NCI-H82 treated with DMSO at 0.1 percent for 48 hours (cell line): ENCODE data around the gene KLHDC4.
"Not testable (repeated sequence)": the region's sequence is repeated elsewhere in the genome, so short reads cannot be mapped to it uniquely, and the experiment has no call there.

Experiments
- DNase-seq: peaks from one replicate; lab custom pipeline; 2025; ENCODE audit not compliant: unreplicated experiment; lab: John Stamatoyannopoulos, UW

KLHDC4 gene

DNA sequence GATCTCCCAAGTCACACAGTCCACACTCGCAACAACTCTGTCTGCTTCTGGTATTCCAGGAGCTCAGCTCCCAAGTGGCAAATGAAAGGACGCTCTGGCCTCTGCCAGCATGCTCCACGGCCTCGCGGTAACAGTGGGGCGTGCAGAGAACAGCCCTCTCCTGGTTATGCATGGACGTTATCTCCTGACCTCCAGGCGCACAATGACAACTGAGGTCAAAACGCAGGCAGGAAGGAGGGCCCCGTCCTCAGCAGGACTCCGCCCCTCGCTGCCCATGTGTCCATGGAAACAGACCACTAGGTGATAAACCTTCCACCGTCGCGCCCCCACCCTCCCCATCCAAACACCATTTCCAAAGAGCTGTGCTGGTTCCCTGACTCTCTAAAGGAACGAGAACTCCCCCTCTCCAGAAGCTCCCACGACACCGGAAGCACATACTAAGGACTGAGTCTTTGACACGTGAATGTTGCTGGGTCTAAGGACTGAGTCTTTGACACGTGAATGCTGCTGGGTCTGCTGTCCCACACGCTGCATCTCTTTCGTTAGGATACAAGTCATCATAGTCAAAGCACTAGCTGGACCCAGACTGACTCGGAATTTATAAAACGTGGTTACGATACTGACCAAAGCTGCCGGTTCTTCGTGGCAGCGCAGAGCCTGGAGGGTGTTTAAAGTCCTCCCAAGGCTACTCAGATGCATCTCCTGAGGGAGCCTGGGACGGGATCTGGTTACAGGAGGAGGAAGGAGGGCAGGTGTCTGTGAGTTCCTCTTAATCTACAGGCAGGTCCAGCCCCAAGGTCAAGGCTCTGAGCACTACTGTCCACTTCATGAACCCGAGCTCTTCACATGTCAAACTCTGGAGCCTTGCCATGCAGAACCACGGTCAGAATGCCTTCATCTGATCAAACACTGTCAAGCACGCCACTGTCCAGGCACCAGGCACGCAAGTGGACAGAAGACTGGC, 43.9 kb downstream of the KLHDC4 start:
- DNase-seq = no peak

DNA sequence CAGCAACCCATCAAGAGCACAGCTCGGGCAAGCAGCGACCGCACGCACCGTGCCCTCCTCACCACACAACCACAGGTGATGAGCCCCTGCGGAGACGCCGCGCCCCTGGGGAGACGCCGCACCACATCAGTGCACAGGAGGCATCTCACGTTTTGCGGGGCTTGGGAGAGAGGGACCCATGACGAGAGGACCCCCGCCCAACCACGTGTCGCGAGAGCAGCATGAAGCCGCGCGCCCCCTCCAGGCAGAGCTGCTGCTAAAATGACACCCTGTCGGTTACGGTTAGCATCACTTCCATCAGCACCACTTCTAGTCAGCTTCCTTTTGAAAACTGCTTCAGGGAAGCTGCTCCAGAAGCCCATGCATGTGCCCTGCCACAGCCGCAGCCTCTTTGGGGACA, 45.3 kb downstream of the KLHDC4 start:
- DNase-seq = no peak

DNA sequence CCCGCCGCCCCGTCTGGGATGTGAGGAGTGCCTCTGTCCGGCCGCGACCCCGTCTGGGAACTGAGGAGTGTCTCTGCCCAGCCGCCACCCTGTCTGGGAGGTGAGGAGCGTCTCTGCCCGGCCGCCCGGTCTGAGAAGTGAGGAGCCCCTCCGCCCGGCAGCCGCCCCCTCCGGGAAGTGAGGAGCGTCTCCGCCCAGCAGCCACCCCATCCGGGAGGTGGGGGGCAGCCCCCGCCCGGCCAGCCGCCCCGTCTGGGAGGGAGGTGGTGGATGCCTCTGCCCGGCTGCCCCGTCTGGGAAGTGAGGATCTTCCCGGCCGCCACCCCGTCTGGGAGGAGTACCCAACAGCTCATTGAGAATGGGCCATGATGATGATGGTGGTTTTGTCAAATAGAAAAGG, 47.0 kb downstream of the KLHDC4 start:
- not testable (repeated sequence) for DNase-seq

GRCh38 chr16:87715658-87716057, 50.1 kb downstream of the KLHDC4 start:
- DNase-seq = no peak

GRCh38 chr16:87715231-87715630, 50.6 kb downstream of the KLHDC4 start:
- DNase-seq = no peak

DNA sequence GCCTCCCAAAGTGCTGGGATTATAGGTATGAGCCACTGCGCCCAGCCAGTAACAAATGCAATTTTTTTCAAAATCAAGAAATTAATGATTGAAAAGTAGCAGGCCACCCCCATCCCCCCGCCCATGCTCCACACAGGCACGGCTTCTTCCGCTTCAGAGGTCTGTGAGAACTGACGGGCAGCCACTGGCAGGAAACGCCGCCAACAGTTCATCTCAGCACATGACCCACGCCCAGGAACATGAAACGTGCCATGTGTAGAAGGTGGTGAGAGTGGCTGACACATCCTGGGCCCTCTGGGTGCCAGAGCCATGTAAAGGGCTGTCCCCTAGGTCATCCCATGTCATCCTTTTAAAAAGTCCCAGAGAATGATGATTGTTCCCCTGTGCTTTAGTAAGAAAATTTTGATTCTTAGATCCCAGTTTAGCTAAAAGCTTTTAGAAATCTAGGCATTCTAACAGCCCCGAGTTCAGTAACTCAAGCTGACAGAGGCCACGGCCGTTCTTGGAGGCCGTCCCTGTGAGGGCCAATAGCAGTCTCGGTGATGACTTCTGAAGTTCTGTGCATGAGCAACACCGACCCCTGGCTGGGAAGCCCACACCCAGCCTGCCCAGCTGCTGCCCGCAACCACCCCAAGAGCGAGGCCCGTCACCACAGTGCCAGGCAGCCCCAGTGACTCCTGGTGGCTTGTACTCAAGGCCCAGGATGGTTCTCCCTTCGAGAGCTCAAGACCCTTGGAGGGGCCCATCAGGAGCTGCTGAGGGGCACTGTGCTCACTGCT, 52.1 kb downstream of the KLHDC4 start:
- DNase-seq = no peak

- no peak for DNase-seq
Measured at GRCh38 chr16:87712184-87712762, 53.5 kb downstream of the KLHDC4 start.

GRCh38 chr16:87710887-87711286, 54.9 kb downstream of the KLHDC4 start:
- no peak for DNase-seq

- no peak for DNase-seq
Measured at GRCh38 chr16:87709677-87710076, 56.1 kb downstream of the KLHDC4 start.

DNA sequence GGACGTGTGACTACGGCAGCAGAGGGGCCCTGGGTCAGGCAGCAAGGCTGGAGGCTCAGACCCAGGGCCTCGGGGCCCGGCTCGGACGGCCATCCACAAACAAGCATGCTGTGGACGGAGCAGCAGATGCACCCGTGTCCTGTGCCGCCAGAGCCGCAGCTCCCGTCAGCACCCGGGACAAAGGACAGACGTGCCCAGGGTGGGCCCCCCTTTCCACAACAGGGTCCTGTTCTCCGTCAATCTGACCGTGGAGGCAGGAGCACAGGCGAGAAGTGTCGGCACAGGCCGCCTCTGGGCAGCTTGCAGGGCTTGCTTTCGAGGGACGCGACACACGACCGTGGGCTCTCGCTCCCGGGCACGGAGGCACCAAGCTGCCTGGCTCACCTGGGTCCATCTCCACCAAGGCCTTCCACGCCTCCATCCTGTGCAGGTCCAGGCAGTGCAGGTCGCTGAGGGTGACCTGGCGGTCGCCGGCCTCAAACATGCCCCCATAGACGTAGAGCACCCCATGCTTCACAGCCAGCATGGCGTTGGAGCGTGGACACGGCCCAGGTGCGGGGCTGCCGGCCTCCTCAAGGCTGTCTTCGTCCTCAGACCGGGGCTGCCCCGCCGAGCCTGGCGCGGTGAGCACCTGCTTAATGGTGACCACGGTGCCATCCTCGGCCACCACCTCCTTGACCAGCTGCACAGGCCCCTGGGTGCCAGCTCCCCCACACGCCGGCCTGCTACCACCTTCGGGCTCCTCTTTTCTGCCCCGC, 56.7 kb downstream of the KLHDC4 start:
- DNase-seq = no peak

- no peak for DNase-seq
Measured at GRCh38 chr16:87707714-87708580, 57.8 kb downstream of the KLHDC4 start.

DNA sequence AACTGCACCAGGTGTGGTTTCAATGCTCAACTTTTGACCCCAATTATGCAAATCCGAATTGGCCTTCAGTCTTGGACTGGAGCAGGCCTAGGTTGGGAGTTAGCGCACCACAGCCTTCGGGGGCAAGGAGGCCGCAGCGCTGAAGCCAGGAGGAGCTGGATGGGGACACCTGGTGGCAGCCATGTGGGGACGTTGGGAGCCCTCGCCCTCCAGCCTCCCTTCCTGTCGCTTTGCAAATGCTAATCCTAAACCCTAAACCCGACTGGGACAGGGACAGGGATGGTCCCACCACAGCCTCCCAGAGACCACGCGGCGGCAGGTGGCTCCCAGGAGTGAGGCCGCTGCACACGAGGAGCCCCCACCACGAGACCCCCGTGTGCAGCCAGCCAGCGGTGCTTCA, 58.7 kb downstream of the KLHDC4 start:
- no peak for DNase-seq

DNA sequence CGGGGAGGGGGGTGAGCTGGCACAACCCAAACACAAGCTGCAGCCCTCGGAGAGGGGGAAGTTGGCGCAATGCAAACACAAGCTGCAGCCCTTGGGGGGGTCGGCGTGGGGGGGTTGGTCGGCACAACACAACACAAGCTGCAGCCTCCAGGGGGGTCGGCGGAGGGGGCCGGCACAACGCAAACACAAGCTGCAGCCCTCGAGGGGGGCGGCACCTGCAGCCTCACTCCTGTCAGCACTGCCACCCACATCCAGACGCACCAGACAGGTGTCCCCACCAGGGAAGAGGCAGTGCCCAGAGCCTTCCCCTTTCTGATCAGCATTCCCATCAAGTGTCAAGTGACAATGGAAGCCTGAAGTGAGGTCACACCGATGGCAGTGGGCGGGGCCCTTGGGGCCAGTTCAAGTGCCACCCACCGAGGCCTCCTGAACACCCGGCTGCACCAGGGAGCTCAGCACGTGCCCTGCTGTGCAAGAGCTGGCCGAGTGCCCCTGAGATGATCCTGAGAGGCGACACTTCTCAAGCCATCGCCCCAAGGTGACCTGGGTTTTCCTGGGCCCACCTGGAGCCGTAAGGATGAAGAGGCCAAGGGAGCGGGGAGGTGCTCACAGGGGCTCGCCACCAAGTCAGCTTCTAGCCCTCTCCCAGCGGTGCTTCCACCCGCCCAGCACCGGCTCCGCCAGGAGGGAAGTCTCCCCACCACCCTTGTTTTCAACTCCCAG, 59.3 kb downstream of the KLHDC4 start:
- DNase-seq = no peak

GRCh38 chr16:87705771-87706277, 60.0 kb downstream of the KLHDC4 start:
- DNase-seq = no peak

- DNase-seq = no peak
Measured at GRCh38 chr16:87704754-87705353, 60.9 kb downstream of the KLHDC4 start.

GRCh38 chr16:87703835-87704375, 61.9 kb downstream of the KLHDC4 start:
- DNase-seq = no peak

GRCh38 chr16:87703071-87703470, 62.7 kb downstream of the KLHDC4 start:
- DNase-seq = no peak

GRCh38 chr16:87702325-87702811, 63.4 kb downstream of the KLHDC4 start:
- no peak for DNase-seq
